ENCODE measurements around the gene SSR1. TPM values are rescaled to one million over a fixed set of nuclear protein-coding genes. Genes with fewer than 3 reads are reported as not detected.
A peak's percentile ranks its signal among the peaks of the same experiment; 100 is the strongest.

Gene SSR1
- total RNA-seq, 1 donor from 2014 or later: 96.6 TPM

DNA sequence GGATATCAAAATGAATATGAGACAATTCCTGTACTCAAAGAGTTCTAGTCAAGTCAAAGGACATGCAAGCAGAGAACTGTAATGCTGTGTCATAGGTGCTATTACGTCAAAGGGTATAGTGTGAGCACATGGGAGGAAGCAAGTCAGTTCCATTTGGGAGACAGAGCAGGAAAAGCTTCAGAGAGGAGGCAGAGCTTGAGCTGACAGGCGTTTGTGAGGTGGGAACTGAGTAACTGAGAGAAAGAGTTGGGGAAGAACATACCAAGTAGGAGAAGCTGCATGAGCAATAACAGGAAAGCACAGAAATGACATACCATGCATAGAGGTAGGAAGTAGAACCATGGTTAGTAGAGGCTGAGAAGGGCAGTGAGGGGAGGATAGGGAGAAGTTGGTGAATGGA is 15.2 kb upstream of the SSR1 start:
- Histone ChIP-seq H3K27me3 (no peaks in the 10 kb centered on the region), H2AFZ (replicated peaks) (no peak overlapping the region), H3F3A (ENCODE audit: low read depth) (no peaks in the 10 kb centered on the region), H3K79me2 (ENCODE audit: low read depth) (no peaks in the 10 kb centered on the region), H3K36me3 (no peaks in the 10 kb centered on the region), H3K4me1 (peaks cover 8% of the 10 kb centered on the region), H4K20me1 (ENCODE audit: low read depth) (no peaks in the 10 kb centered on the region), H3K4me2 (no peak overlapping the region), H3K9ac (no peak overlapping the region), H3K9me3 (ENCODE audit: low read depth) (no peaks in the 10 kb centered on the region), H3K4me3 (no peak overlapping the region), H3K27ac (no peak overlapping the region)
- no peak for DNase-seq (ENCODE audit: low spot score)
- H3K36me3 Mint-ChIP-seq: no peaks in the 10 kb centered on the region
- TF ChIP-seq CTCF (IDR thresholded peaks at IDR 0.05): no peak
- no peak for TF ChIP-seq EZH2 (IDR thresholded peaks at IDR 0.05)
- no peak for TF ChIP-seq EZH2phosphoT487 (IDR thresholded peaks at IDR 0.05)
- H3K4me1 Mint-ChIP-seq: no peaks in the 10 kb centered on the region
- H3K9me3 Mint-ChIP-seq: no peaks in the 10 kb centered on the region
- no peak overlapping the region for H3K27ac Mint-ChIP-seq
- peaks cover 8% of the 10 kb centered on the region for H3K27me3 Mint-ChIP-seq (ENCODE audit: insufficient read depth, low read depth)
- no peak overlapping the region for H3K4me3 Mint-ChIP-seq

DNA sequence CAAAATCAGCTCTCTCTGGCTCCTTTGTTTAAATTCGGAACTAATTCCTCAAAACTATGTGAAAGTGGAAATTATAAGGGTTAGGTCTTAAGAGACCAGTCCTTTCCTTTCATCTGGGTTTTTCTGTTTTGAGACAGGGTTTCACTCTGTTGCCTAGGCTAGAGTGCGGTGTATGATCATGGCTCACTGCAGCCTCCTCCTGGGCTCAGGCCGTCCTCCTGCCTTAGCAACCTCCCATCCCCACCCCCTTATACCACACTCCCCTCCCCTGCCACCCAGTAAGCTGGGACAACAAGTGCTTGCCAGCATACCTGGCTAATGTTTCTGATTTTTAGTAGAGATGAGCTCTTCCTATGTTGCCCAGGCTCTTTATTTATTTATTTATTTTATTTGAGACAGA is 12.8 kb upstream of the SSR1 start:
- Histone ChIP-seq H3K79me2 (ENCODE audit: low read depth) (no peaks in the 10 kb centered on the region), H3K9ac (no peak overlapping the region), H3K4me1 (no peaks in the 10 kb centered on the region), H4K20me1 (ENCODE audit: low read depth) (no peaks in the 10 kb centered on the region), H3K9me3 (ENCODE audit: low read depth) (no peaks in the 10 kb centered on the region), H3K27me3 (no peaks in the 10 kb centered on the region), H3K27ac (no peak overlapping the region), H3K4me2 (no peak overlapping the region), H3K4me3 (no peak overlapping the region), H3K36me3 (no peaks in the 10 kb centered on the region), H2AFZ (replicated peaks) (no peak overlapping the region), H3F3A (ENCODE audit: low read depth) (no peaks in the 10 kb centered on the region)
- Mint-ChIP-seq H3K27me3 (ENCODE audit: insufficient read depth, low read depth) (peaks cover 3% of the 10 kb centered on the region), H3K4me1 (no peaks in the 10 kb centered on the region), H3K36me3 (no peaks in the 10 kb centered on the region), H3K27ac (no peak overlapping the region), H3K9me3 (no peaks in the 10 kb centered on the region), H3K4me3 (no peak overlapping the region)
- no peak for DNase-seq (ENCODE audit: low spot score)
- no peak for TF ChIP-seq EZH2 (IDR thresholded peaks at IDR 0.05)
- TF ChIP-seq EZH2phosphoT487 (IDR thresholded peaks at IDR 0.05): no peak
- no peak for TF ChIP-seq CTCF (IDR thresholded peaks at IDR 0.05)

GRCh38 chr6:7324520-7324919 is 11.5 kb upstream of the SSR1 start:
- TF ChIP-seq EZH2phosphoT487 (IDR thresholded peaks at IDR 0.05): no peak
- TF ChIP-seq CTCF (IDR thresholded peaks at IDR 0.05): no peak
- TF ChIP-seq EZH2 (IDR thresholded peaks at IDR 0.05): no peak
- no peaks in the 10 kb centered on the region for H3K4me1 ChIP-seq
- no peaks in the 10 kb centered on the region for H3K9me3 ChIP-seq (ENCODE audit: low read depth)
- no peak overlapping the region for H3K4me3 ChIP-seq
- no peaks in the 10 kb centered on the region for H3K27me3 Mint-ChIP-seq (ENCODE audit: insufficient read depth, low read depth)
- H3F3A ChIP-seq (ENCODE audit: low read depth): no peaks in the 10 kb centered on the region
- H3K4me1 Mint-ChIP-seq: no peaks in the 10 kb centered on the region
- H3K36me3 ChIP-seq: no peaks in the 10 kb centered on the region
- peak overlapping the region; percentile 55 for H2AFZ ChIP-seq (replicated peaks)
- no peak overlapping the region for H3K27ac Mint-ChIP-seq
- no peak for DNase-seq (ENCODE audit: low spot score)
- H3K9me3 Mint-ChIP-seq: no peaks in the 10 kb centered on the region
- no peak overlapping the region for H3K27ac ChIP-seq
- no peaks in the 10 kb centered on the region for H3K27me3 ChIP-seq
- H3K4me2 ChIP-seq: no peak overlapping the region
- no peaks in the 10 kb centered on the region for H3K79me2 ChIP-seq (ENCODE audit: low read depth)
- H3K4me3 Mint-ChIP-seq: no peak overlapping the region
- H4K20me1 ChIP-seq (ENCODE audit: low read depth): no peaks in the 10 kb centered on the region
- no peaks in the 10 kb centered on the region for H3K36me3 Mint-ChIP-seq
- no peak overlapping the region for H3K9ac ChIP-seq
